GM12873 (cell line): ENCODE measurements around the gene GCM1.

Experiments used
- TF ChIP-seq, protein P1 (sequence below): IDR thresholded peaks from 2 replicates; pipeline ENCODE4 v1.5.1; 2012; ENCODE audit warnings: low read depth, mild to moderate bottlenecking, moderate library complexity, low read length, control low read depth; ENCODE audit not compliant: insufficient read depth; ENCODE audit errors: missing control alignments

Gene GCM1, protein sequence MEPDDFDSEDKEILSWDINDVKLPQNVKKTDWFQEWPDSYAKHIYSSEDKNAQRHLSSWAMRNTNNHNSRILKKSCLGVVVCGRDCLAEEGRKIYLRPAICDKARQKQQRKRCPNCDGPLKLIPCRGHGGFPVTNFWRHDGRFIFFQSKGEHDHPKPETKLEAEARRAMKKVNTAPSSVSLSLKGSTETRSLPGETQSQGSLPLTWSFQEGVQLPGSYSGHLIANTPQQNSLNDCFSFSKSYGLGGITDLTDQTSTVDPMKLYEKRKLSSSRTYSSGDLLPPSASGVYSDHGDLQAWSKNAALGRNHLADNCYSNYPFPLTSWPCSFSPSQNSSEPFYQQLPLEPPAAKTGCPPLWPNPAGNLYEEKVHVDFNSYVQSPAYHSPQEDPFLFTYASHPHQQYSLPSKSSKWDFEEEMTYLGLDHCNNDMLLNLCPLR

DNA sequence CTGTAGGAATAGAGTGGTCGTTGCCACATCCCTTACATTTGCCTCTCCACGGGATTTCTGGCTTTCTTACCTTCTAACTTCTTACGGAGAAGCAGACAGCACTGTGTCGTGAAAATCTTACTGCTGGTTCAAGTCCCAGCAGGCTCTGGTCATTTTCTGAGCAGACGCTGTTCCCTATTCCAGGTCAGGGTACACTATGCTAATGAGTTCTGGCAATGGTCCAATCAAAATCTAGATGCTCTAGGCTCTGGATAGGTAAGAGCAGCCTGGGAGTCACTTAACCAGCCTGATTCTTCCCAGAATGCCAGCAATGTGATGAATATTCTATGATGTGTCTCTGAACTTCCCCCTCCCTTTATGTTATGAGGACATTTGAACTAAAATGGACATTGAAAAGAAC is at the start of gene GCM1:
GCM1 (minus strand) TSS at position 158 of the 400 bp plus-strand sequence. CDS start 3,209 bp downstream, outside the sequence.
- TF ChIP-seq, protein P1, sequence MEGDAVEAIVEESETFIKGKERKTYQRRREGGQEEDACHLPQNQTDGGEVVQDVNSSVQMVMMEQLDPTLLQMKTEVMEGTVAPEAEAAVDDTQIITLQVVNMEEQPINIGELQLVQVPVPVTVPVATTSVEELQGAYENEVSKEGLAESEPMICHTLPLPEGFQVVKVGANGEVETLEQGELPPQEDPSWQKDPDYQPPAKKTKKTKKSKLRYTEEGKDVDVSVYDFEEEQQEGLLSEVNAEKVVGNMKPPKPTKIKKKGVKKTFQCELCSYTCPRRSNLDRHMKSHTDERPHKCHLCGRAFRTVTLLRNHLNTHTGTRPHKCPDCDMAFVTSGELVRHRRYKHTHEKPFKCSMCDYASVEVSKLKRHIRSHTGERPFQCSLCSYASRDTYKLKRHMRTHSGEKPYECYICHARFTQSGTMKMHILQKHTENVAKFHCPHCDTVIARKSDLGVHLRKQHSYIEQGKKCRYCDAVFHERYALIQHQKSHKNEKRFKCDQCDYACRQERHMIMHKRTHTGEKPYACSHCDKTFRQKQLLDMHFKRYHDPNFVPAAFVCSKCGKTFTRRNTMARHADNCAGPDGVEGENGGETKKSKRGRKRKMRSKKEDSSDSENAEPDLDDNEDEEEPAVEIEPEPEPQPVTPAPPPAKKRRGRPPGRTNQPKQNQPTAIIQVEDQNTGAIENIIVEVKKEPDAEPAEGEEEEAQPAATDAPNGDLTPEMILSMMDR: no peak

DNA sequence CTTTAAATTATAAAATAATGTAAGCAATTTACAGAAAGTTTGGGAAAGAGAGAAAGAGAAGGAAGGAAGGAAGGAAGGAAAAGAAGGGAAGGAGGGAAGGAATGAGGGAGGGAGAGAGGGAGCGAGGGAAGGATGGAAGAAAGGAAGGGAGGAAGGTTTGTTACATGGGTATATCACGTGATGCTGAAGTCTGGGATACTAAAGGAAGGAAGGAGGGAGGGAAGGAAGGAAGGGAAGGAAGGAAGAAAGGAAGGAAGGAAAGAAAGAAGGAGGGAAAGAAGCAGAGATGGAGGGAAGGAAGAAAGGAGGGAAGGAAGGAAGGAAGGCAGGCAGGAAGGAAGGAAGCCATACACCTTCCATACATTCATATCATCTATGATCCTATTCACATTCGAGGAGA is 48.9 kb upstream of the GCM1 start:
- TF ChIP-seq, protein P1: no peak

DNA sequence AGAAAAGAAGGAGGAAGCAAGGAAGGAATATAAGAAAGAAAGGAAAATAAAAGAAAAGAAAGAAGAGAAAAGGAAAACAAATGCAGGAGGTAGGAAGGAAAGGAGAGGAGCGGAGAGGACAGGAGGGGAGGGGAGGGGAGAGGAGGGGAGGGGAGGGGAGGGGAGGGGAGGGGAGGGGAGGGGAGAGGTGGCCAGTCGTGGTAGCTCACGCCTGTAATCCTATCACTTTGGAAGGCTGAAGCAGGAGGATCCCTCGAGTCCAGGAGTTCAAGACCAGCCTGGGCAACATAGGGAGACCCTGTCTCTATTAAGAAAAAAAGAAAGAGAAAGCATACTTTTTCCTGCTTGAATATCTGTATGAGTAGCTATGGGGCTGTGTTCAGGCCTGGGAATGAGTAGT is 46.4 kb upstream of the GCM1 start:
- TF ChIP-seq, protein P1: no peak

DNA sequence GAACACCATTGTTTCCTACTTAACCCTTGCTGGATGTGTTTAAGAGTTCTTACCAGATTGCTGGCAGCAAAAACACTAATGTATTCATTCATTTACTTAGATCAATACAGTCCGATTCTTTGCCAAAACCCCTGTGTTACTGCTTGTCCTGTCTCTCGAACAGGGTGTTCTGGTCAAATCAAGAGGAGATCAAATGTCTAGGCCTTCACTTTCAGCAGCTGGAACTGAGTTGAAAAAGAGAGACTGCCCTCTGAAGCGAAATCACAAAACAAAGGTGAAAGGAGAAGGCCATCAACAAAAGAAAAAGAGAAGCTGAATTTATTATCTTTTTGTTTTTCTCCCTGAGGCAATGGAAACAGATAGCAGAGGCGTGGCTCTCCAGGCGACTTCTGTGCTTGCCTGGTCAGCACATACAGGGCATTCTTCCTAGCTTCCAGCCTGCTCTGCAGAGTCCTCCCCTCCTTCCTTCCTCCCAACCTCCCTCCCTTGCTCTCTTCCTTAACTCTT is 44.1 kb upstream of the GCM1 start:
- TF ChIP-seq, protein P1: no peak

DNA sequence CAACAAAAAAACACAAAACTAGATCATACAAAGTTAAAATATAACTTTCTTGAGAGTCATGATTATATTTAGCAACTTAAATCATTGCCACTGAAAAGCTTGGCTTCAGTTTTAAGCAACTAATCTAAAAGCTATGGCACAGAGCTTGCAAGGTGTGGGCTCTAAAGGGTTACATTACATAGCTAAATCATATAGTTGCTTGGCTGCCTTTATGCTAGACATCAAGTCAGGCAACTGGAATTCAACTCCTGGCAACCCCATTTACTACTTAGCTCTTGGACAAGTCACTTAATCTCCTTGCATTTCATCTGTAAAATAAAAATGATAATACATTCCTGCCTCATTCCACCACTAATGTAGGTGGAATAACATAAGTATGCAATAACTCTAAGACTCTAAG is 40.9 kb upstream of the GCM1 start:
- TF ChIP-seq, protein P1: no peak

DNA sequence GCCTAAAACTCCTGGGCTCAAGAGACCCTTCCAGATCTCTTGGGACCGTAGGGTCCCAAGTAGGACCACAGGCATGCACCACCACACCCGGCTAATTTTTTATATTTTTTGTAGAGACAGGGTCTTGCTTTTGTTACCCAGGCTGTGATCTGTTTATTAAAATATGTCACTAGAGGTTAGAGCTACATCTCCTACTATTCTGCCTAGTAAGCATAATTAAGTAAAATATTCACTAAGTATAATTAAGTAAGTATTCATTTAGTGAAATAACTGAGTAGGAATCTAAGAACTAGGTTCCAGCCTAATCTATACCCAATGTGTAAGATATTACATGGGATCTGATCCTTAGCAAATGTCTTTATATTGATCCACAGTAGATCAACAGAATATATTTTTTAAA is 40.2 kb upstream of the GCM1 start:
- TF ChIP-seq, protein P1: no peak

DNA sequence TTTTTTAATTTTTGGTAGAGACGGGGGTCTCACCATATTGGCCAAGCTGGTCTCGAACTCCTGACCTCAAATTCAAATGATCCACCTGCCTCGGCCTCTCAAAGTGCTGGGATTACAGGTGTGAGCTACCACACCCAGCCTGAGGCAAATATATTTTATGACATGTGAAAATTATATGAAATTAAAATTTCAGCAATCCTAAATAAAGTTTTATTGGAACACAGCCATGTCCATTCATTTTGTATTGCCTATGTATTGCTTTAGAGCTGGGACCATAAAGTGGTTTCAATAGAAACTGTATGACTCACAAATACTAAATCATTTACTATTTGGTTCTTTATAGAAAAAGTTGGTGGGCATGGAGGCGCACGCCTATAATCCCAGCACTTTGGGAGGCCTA is 32.0 kb upstream of the GCM1 start:
- TF ChIP-seq, protein P1: no peak
